Endothelial cell of umbilical vein (primary cell): ENCODE measurements around the gene SEC14L6. TPM values are rescaled to one million over a fixed set of nuclear protein-coding genes. Genes with fewer than 3 reads are reported as not detected.

Source experiments
- BruUV-seq: library from RNA; stranded (reverse); fragments of 400-500 nt; replicated peaks from 2 replicates; lab custom pipeline; 2021; lab: Mats Ljungman, UMichigan
- CTCF ChIA-PET: fragments of 300-600, 350-600 bp; sonication (Branson Sonifier 250); formaldehyde crosslinking; loops from one replicate; lab custom pipeline; 2021; ENCODE audit warnings: antibody characterized with exemption, inconsistent platforms; lab: Charles Lee
- POLR2A ChIA-PET: fragments of 300-600, 350-600 bp; sonication (Branson Sonifier 250); formaldehyde crosslinking; loops from one replicate; lab custom pipeline; 2021; ENCODE audit warnings: antibody characterized with exemption, inconsistent platforms; lab: Charles Lee
- DNase-seq: peaks from one replicate; pipeline ENCODE4 v3.0.0-alpha.2; 2011; ENCODE audit warnings: low read depth, low spot score
- FAIRE-seq: peaks from 2 replicates; lab custom pipeline; 2011; peaks lifted over from hg19 to GRCh38; lab: Jason Lieb, UNC
- H2AFZ ChIP-seq: 2 replicates; pipeline ENCODE4 v1.6.0; 2012; ENCODE audit warnings: low read depth, low read length, control low read depth, inconsistent platforms
- H3K27ac ChIP-seq: 2 replicates; pipeline ENCODE4 v1.5.1; 2011; ENCODE audit warnings: low read depth, mild to moderate bottlenecking, control low read depth, low read length, moderate library complexity; ENCODE audit not compliant: insufficient read depth
- H3K27me3 ChIP-seq, 2 experiments: 2 replicates each; pipeline versions ENCODE4 v1.6.0 to v1.6.1; 2011; ENCODE audit warnings: low read length in 2 of 2, mixed read lengths in 1 of 2; ENCODE audit not compliant: control insufficient read depth in 2 of 2, insufficient read depth in 2 of 2
- H3K36me3 ChIP-seq, 2 experiments: 2 replicates in 1 of 2; 3 replicates in 1 of 2; pipeline ENCODE4 v1.5.1; 2011; ENCODE audit warnings: low read length in 2 of 2, mild to moderate bottlenecking in 1 of 2, moderate library complexity in 1 of 2; ENCODE audit not compliant: control insufficient read depth in 2 of 2, insufficient read depth in 2 of 2; ENCODE audit errors: extremely low read depth in 1 of 2
- H3K4me1 ChIP-seq: 3 replicates; pipeline ENCODE4 v1.5.1; 2011; ENCODE audit warnings: mild to moderate bottlenecking, low read length; ENCODE audit not compliant: control insufficient read depth, insufficient read depth; ENCODE audit errors: extremely low read depth
- H3K4me2 ChIP-seq: 2 replicates; pipeline ENCODE4 v1.6.1; 2011; ENCODE audit warnings: low read length, control low read depth, mixed read lengths; ENCODE audit not compliant: insufficient read depth
- H3K4me3 ChIP-seq, 3 experiments: fragments of 200-600 bp in 1 of 3; sonication (generic), shearing (Covaris generic) in 1 of 3; replicated peaks in 1 of 3; 2 replicates each; pipeline ENCODE4 v1.5.1; 2011 to 2016; ENCODE audit warnings: control low read depth in 3 of 3, low read length in 3 of 3, mild to moderate bottlenecking in 2 of 3, inconsistent platforms in 1 of 3, low read depth in 1 of 3, moderate library complexity in 1 of 3; ENCODE audit not compliant: insufficient read depth in 1 of 3
- H3K79me2 ChIP-seq: 2 replicates; pipeline ENCODE4 v1.6.0; 2012; ENCODE audit warnings: low read length, inconsistent platforms; ENCODE audit not compliant: control insufficient read depth, insufficient read depth
- H3K9ac ChIP-seq: replicated peaks from 2 replicates; pipeline ENCODE3; 2011; ENCODE audit warnings: low read length, control low read depth; ENCODE audit not compliant: insufficient read depth; ENCODE audit errors: extremely low read depth
- H3K9me1 ChIP-seq: replicated peaks from 3 replicates; pipeline ENCODE4 v1.6.0; 2011; ENCODE audit warnings: mild to moderate bottlenecking, low read length; ENCODE audit not compliant: control insufficient read depth, insufficient read depth; ENCODE audit errors: extremely low read depth
- H3K9me3 ChIP-seq: replicated peaks from 2 replicates; pipeline ENCODE4 v1.5.1; 2012; ENCODE audit warnings: low read length, inconsistent platforms; ENCODE audit not compliant: control insufficient read depth, insufficient read depth
- H4K20me1 ChIP-seq: replicated peaks from 2 replicates; pipeline ENCODE3; 2011; ENCODE audit warnings: mild to moderate bottlenecking, low read length; ENCODE audit not compliant: control insufficient read depth, insufficient read depth; ENCODE audit errors: extremely low read depth
- CTCF ChIP-seq, 2 donors: IDR thresholded peaks; 1 replicate in 1 of 2; 2 replicates in 1 of 2; pipeline ENCODE4 v1.5.1; 2011; ENCODE audit warnings: low read length in 2 of 2, mild to moderate bottlenecking in 2 of 2, moderate library complexity in 2 of 2, control low read depth in 1 of 2, inconsistent platforms in 1 of 2, low read depth in 1 of 2; ENCODE audit not compliant: insufficient read depth in 1 of 2; ENCODE audit errors: extremely low read depth in 1 of 2
- EZH2 ChIP-seq: IDR thresholded peaks from 2 replicates; pipeline ENCODE4 v1.6.1; 2012; ENCODE audit warnings: borderline replicate concordance, low read depth, mild to moderate bottlenecking, moderate library complexity, low read length, inconsistent platforms; ENCODE audit not compliant: severe bottlenecking
- FOS ChIP-seq: IDR thresholded peaks from 2 replicates; pipeline ENCODE4 v1.6.1; 2011; ENCODE audit warnings: mild to moderate bottlenecking, low read length, moderate library complexity, borderline replicate concordance; ENCODE audit not compliant: insufficient read depth
- GATA2 ChIP-seq: IDR thresholded peaks from 2 replicates; pipeline ENCODE4 v1.7.0; 2011; ENCODE audit warnings: low read depth, mild to moderate bottlenecking, moderate library complexity, mixed read lengths, low read length; ENCODE audit not compliant: insufficient read length, insufficient read depth
- JUN ChIP-seq: IDR thresholded peaks from 2 replicates; pipeline ENCODE4 v1.6.1; 2011; ENCODE audit warnings: borderline replicate concordance, low read depth; ENCODE audit not compliant: insufficient read length, insufficient read depth
- MYC ChIP-seq: IDR thresholded peaks from one replicate; pipeline ENCODE4 v1.6.1; 2011; ENCODE audit warnings: mild to moderate bottlenecking, low read depth, low read length
- POLR2A ChIP-seq: IDR thresholded peaks from 2 replicates; pipeline ENCODE4 v1.6.1; 2012; ENCODE audit warnings: low read depth, mild to moderate bottlenecking, control low read depth, low read length
- POLR2AphosphoS5 ChIP-seq: IDR thresholded peaks from 2 replicates; pipeline ENCODE4 v1.6.1; 2012; ENCODE audit warnings: low read depth, mild to moderate bottlenecking, control low read depth, low read length, moderate library complexity; ENCODE audit not compliant: insufficient read depth
- dilution Hi-C: fragments of 300-500 bp; cut with MboI; formaldehyde crosslinking; loops from one replicate; pipeline ENCODE4 v1.15.0; 2019; ENCODE audit warnings: low sequenced_read_pairs; ENCODE audit not compliant: extremely low pct_ligation_motif_present
- intact Hi-C: fragments of 100-400 bp; cut with micrococcal nuclease; formaldehyde crosslinking; loops from one replicate; pipeline ENCODE4 v1.10.0; 2022
- polyA plus RNA-seq, 4 experiments: library from polyadenylated mRNA; depleted of rRNA in 3 of 4; stranded (reverse) in 3 of 4; unstranded in 1 of 4; fragments of >200 nt; gene quantifications; 2 replicates each; pipeline versions ENCODE4 v1.2.1 to v1.2.3, GENCODE V29; 2011 to 2012; ENCODE audit warnings: missing spikeins in 1 of 4
- total RNA-seq: library from RNA; stranded (reverse); gene quantifications from 2 replicates; pipeline ENCODE4 v1.2.3, GENCODE V29; 2021
- TF ChIP-seq, protein P1 (sequence below): IDR thresholded peaks from 2 replicates; pipeline ENCODE4 v1.6.1; 2011; ENCODE audit not compliant: insufficient read depth, insufficient read length

SEC14L6 gene
- total and polyA plus RNA-seq, 2 donors (not counting 3 experiments of a cell fraction or from before 2014, with no cell fraction given), result 0.04 to 0.15 TPM

- intact Hi-C loops (no loop called here), dilution Hi-C loops (no loop called here)
- ChIA-PET POLR2A (no interaction called here), CTCF (interaction anchor here (0.9 to 1.6 kb wide), 6 partner anchors 37 to 235 kb away, joined by 3 to 6 read pairs (median 4); no protein-coding TSS in a partner anchor)
- Histone ChIP-seq H3K9me1 (no peaks in the 10 kb centered on the region), H3K4me1 (no peaks in the 10 kb centered on the region), H2AFZ (no peak overlapping the region), H3K4me3 (no peak overlapping the region), H3K4me2 (no peak overlapping the region), H3K27me3 (no peaks in the 10 kb centered on the region), H3K9me3 (no peaks in the 10 kb centered on the region), H3K9ac (no peak overlapping the region), H3K27ac (no peak overlapping the region), H3K36me3 (no peaks in the 10 kb centered on the region), H3K79me2 (no peaks in the 10 kb centered on the region), H4K20me1 (no peaks in the 10 kb centered on the region)
- TF ChIP-seq FOS (no peak), CTCF (IDR thresholded peaks at IDR 0.05; ENCODE audit: extremely low read depth in 1 of 2, insufficient read depth in 1 of 2, low read depth in 1 of 2, low read length in 2 of 2) (peak in 1 of 2 donors; percentile 1)
- FAIRE-seq (no peak), DNase-seq (no peak)
- BruUV-seq, result no TSS peak
These were observed 56.1 kb downstream of the SEC14L6 start for GRCh38 chr22:30490399-30490798.

- no peaks in the 10 kb centered on the region for H3K79me2 ChIP-seq
- H3K4me1 ChIP-seq, result no peaks in the 10 kb centered on the region
- no peaks in the 10 kb centered on the region for H3K36me3 ChIP-seq
- FAIRE-seq (no peak), DNase-seq (no peak)
- intact Hi-C loops (no loop called here), dilution Hi-C loops (no loop called here)
- H4K20me1 ChIP-seq, result no peaks in the 10 kb centered on the region
- no TSS peak for BruUV-seq
- TF ChIP-seq GATA2 (no peak), FOS (no peak), POLR2A (no peak), MYC (no peak), JUN (no peak), CTCF (IDR thresholded peaks at IDR 0.05; ENCODE audit: extremely low read depth in 1 of 2, insufficient read depth in 1 of 2, low read depth in 1 of 2, low read length in 2 of 2) (no peak), EZH2 (no peak), POLR2AphosphoS5 (no peak)
- TF ChIP-seq, protein P1, sequence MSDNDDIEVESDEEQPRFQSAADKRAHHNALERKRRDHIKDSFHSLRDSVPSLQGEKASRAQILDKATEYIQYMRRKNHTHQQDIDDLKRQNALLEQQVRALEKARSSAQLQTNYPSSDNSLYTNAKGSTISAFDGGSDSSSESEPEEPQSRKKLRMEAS, result no peak
- H2AFZ ChIP-seq, result no peak overlapping the region
- ChIA-PET CTCF (interaction anchor here (1.5 to 2.5 kb wide), 2 partner anchors 97 to 267 kb away, joined by 3 to 5 read pairs; no protein-coding TSS in a partner anchor), POLR2A (no interaction called here)
- no peaks in the 10 kb centered on the region for H3K27me3 ChIP-seq
- H3K9ac ChIP-seq, result no peak overlapping the region
- H3K9me3 ChIP-seq, result no peaks in the 10 kb centered on the region
- no peak overlapping the region for H3K4me3 ChIP-seq
- H3K27ac ChIP-seq, result no peak overlapping the region
- no peak overlapping the region for H3K4me2 ChIP-seq
- H3K9me1 ChIP-seq, result no peaks in the 10 kb centered on the region
These were observed 58.4 kb downstream of the SEC14L6 start for GRCh38 chr22:30488121-30488520.
